KG1 (cell line): ENCODE results near the gene SLC4A1.

Experiments used
- DNase-seq: peaks from one replicate; lab custom pipeline; 2025; lab: John Stamatoyannopoulos, UW

Gene SLC4A1

DNA sequence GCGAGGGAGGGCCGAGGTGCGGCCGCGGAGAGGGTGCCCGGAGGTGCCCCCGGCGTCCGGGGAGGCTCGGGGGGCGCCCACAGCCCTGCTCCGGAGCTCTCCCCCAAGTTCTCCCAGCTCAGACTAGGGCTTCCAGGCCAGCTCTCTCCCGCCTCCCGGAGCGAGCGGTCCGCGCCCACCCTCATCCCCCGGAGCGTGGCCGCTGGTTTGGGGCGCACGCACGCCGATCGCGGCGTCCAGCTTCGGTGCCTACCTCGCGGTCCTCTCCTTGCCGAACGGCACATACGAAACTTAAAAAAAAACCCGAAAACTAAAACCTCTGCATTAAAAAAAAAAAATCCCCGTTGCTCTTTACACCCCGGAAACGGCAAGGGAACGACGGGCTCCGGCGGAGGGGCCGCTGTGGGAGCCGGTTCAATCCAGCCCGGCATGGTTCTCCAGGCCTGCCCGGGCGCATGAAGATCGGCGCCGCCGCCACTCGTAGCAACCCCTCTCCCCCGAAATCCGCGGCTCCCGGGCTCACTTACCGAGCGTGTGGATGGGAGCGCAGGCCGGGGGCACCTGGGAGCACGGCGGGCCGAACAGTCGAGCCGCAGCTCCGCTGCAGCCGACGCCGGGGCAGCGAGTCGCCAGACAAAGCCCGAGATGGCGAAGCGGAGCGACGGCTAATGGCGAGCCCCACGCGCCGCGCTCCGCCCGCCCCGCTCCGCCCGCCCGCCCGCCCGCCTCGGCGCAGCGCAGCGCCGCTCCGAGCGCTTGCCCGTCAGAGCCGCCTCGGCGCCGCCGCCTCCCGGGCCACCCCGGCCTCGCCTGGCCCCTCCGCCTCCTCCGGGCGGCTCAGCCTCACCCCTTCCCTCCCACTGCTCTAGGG is 47.5 kb downstream of the SLC4A1 start:
- DNase-seq = no peak

GRCh38 chr17:44219616-44220212 is 48.2 kb downstream of the SLC4A1 start, which contains the start of gene UBTF:
Gene UBTF (minus strand): TSS chr17:44219675. CDS start chr17:44218229, 1,446 bp downstream.
- DNase-seq = peak; percentile 54

DNA sequence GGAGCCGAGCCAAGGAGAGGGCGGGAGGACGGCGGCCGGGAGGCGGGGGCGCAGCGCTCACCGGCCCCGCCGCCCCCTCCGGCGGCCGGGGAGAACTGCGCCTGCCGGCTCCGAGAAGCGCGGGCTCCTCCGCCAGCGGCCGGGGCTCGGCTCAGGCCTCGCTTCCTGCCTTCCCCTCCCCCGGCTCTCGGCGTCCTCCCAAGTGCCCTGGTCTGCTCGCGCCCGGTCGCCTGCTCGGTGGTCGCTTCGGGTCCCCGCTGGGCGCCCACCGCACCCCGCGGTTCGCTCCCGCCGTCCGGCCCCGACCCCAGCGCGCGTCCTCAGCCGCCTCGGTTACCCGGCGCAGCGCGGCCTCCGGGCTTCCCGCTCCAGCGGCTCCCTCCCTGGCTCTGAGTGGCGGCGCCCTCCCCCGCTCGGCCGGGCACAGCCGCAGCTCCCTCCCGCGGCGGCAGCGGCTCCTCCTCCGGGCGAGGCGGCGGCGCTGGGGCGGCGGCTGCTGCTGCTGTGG is 48.8 kb downstream of the SLC4A1 start:
- DNase-seq = no peak

GRCh38 chr17:44218344-44219107 is 49.4 kb downstream of the SLC4A1 start:
- peak; percentile 71 for DNase-seq

GRCh38 chr17:44217738-44218343 is 50.1 kb downstream of the SLC4A1 start:
- DNase-seq = no peak

DNA sequence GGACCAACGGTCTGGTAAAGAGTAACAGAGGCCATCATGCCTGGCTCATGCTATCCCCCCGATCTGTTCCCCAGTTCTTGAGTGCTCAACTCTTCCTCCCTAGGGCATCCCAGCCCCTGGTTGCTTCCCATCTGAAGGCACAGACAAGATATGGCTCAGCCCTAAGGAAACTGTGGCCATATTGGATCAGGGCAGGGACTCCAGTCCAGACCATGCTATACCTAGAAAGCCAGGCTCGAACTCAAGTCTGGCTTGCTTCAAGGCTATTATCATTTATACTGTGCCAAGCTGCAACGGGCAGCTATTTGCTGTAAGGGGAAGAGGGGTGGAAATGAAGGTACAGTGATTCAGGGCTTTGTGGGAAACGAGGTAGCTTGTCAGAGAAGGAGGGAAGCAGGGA is 51.2 kb downstream of the SLC4A1 start:
- no peak for DNase-seq

GRCh38 chr17:44216173-44216572 is 51.8 kb downstream of the SLC4A1 start:
- no peak for DNase-seq

- DNase-seq = no peak
Measured at GRCh38 chr17:44214896-44215295, 53.0 kb downstream of the SLC4A1 start.

DNA sequence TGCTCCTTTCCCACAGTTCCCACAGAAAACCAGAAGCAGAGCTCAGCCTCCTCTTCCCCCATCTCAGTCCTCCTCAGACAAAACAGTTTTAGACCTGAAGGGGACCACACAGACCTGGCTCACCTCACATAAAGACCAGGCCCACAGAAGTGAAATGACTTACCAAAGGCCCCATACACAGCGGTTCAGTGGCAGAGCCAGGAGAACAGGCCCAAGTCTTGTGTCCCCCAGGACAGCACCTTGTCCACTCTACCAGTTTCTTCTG is 53.8 kb downstream of the SLC4A1 start:
- no peak for DNase-seq

GRCh38 chr17:44213403-44214229 is 54.3 kb downstream of the SLC4A1 start:
- no peak for DNase-seq

- DNase-seq = no peak
Measured at GRCh38 chr17:44212507-44213402, 55.2 kb downstream of the SLC4A1 start.

DNA sequence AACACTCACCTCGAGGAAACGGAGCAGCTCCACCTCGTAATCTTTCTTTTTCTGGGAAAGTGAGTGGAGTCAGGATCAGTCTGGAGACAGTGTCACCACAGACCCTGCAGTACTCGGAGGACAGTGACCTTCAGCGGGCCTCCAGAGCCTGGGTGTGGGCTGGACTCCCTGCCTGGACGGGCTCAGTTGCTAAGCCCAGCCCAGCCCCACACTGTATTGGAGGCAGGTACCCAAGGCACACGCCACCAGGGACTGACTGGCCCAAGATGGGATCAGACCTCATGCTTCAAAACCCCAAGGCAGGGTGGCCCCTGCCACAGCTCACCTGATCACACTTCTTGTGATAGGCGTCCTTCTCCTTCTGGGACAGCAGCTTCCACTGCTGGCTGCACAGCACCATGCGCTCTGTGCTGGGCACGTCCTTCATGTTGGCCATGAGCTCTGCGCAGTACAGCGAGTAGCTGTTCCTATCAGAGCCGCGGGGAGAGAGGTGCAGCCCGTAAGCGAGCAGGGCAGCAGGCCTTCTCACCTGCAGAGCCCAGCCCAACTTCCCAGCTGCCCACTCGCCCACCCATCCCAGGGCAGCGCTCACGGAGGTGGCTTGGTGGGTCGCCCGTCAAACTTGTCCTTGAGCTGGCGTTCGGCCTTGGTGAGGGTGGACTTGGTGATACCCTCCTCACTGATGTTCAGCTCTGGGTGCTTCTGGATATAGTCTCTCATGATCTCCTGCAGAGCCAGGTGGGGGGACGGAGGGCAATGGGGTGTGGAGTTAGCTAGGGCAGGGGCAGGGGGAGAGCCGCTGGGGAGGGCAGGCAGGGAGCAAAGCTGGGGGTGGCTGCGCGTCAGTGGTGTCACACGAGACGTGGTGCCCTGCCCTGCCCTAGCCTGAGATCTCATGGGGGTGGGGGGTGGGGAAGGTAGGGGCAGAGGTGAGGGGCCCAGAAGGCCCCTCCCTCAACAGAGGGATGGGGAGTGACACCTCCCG is 56.4 kb downstream of the SLC4A1 start:
- DNase-seq = no peak

- DNase-seq = peak; percentile 78
Measured at GRCh38 chr17:44210342-44211192, 57.4 kb downstream of the SLC4A1 start.

DNA sequence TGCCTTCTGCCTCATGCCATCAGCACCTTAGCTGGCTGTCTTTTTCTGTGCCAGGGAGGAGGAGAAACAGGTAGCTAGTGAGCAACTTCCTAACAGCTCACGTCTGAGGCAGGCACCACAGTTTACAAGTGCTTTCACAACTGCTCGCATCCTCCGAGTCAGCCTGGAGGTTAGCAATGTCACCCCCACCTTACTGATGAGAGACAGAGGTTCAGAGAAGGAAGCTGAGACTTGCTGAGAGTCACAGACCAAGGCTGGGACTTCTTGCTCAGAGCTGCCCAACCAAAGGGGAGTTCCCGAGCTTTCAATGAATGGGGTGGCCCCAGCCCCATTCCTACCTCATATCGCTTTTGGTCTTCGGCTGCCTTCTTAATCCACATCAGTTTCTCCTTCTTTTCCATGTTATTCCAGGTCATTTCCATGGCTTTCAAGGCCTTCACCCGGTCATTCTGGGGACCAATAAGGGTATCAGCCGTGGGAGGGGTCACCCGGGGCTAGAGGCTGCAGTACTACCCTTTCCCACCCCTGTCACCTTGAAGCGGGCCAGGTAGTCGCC is 58.1 kb downstream of the SLC4A1 start:
- no peak for DNase-seq

GRCh38 chr17:44207743-44208142 is 60.2 kb downstream of the SLC4A1 start:
- no peak for DNase-seq

- DNase-seq = no peak
Measured at GRCh38 chr17:44207319-44207718, 60.6 kb downstream of the SLC4A1 start.

DNA sequence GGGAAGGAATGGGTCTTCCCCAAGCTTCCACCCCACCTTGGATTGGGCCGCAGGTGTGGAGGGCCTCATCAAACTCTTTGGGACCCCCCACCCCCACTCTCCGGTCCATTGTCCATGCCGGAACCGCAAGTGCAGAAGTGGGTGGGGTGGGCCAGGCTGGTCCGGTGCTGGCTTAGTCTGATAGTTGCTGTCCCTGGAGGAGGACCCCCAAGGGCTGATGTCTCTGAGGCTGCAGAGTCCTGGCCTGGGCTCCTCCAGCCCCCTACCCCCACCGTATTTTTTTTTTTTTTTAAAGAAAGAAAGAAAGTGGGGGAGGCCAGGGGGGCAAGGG is 61.1 kb downstream of the SLC4A1 start:
- no peak for DNase-seq
